Activated T-cell treated with anti-CD3 and anti-CD28 coated beads, Interleukin-2, amount 50 U/mL, for 4 hours (primary cell): ENCODE results near the gene FBXL7. TPM values are rescaled to one million over a fixed set of nuclear protein-coding genes. Genes with fewer than 3 reads are reported as not detected.

Source experiments
- ATAC-seq, 2 donors: fragments of 200-7000 bp; cut with Tn5 transposase; one replicate each; pipeline ENCODE4 v1.10.0; 2021
- DNase-seq: peaks from one replicate; pipeline ENCODE4 v3.0.0-alpha.2; 2020
- H3K27me3 Mint-ChIP-seq: one replicate; pipeline ENCODE4 v1.8.0; 2021; ENCODE audit warnings: low read depth, mixed read lengths
- H3K36me3 Mint-ChIP-seq: one replicate; pipeline ENCODE4 v1.8.0; 2022; ENCODE audit warnings: mixed read lengths; ENCODE audit not compliant: insufficient read depth
- H3K4me1 Mint-ChIP-seq: one replicate; pipeline ENCODE4 v1.8.0; 2021; ENCODE audit warnings: low read depth, mixed read lengths
- H3K4me3 Mint-ChIP-seq: one replicate; pipeline ENCODE4 v1.8.0; 2021; ENCODE audit warnings: mild to moderate bottlenecking, moderate library complexity, mixed read lengths
- H3K9me3 Mint-ChIP-seq: one replicate; pipeline ENCODE4 v1.8.0; 2021; ENCODE audit warnings: mixed read lengths
- total RNA-seq, 3 donors: library from RNA; stranded (reverse); gene quantifications; one replicate each; pipeline ENCODE4 v1.2.1, GENCODE V29; 2021

FBXL7 gene
- total RNA-seq, 3 donors from 2014 or later = not detected

DNA sequence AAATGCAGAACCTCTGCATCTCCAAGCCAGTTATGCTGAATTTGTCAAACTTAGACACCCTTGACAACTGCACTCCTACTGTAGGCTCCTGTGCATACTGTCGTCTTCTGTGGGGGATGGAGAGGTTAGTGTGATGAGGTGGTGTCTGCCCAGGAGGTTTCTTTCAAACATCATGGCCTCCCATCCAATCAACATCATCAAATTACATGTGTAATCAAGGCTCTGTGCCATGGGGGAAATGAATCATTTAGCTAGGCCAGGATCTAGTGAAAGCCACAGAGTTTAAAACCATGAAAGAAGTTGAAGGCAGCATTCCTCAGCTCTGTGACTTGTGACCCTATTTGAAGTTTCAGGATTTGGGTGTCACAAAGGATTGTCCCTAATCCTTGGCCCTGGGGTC lies 439.0 kb downstream of the FBXL7 start:
- ATAC-seq = no peak
- Mint-ChIP-seq H3K27me3 (no peaks in the 10 kb centered on the region), H3K4me1 (no peaks in the 10 kb centered on the region), H3K4me3 (no peak overlapping the region), H3K9me3 (peaks cover 4% of the 10 kb centered on the region), H3K36me3 (no peaks in the 10 kb centered on the region)
- no peak for DNase-seq

DNA sequence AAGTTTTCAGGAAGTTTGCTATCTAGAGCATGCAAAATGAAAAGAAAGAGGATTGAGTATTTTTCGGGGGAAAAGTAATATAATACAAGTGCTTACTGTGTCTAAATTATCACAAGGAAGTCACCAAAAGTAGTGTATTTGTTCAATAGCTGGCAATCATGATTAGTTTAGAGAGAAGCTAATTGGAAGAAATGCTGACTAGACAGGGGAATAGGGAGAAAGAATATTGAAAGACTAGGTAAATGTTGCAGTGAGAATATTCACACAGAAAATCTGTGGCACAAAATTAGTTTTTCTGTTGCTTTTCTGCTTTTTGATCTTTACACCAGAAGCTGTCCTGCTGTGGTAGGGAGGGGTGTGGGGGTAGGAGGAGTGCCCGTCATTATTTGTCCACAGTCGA lies 440.9 kb downstream of the FBXL7 start:
- H3K27me3 Mint-ChIP-seq = no peaks in the 10 kb centered on the region
- DNase-seq (no peak), ATAC-seq (no peak)
- H3K9me3 Mint-ChIP-seq = peaks cover 6% of the 10 kb centered on the region
- H3K4me1 Mint-ChIP-seq = no peaks in the 10 kb centered on the region
- no peak overlapping the region for H3K4me3 Mint-ChIP-seq
- H3K36me3 Mint-ChIP-seq = no peaks in the 10 kb centered on the region

DNA sequence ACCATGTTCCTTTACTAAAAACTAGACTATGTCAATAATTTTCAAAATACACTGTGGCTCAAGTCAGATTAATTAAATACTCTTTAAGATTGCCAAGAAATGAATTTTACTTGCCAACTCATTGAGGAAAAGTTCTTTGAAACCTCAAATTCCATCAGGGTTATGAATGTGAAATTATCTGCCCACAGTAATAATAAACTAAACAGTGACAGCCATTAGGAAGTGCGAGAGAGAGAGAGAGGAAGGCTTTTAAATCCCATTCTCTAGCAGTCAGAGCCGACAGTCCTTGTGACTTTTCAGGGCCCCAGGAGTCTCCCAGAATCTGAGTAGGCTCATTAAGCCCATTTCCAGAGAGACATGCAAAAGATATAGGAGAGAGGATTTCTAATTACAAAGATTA lies 443.5 kb downstream of the FBXL7 start:
- no peak overlapping the region for H3K4me3 Mint-ChIP-seq
- DNase-seq (no peak), ATAC-seq (no peak)
- H3K27me3 Mint-ChIP-seq = no peaks in the 10 kb centered on the region
- H3K4me1 Mint-ChIP-seq = no peaks in the 10 kb centered on the region
- H3K36me3 Mint-ChIP-seq = no peaks in the 10 kb centered on the region
- H3K9me3 Mint-ChIP-seq = peaks cover 3% of the 10 kb centered on the region

DNA sequence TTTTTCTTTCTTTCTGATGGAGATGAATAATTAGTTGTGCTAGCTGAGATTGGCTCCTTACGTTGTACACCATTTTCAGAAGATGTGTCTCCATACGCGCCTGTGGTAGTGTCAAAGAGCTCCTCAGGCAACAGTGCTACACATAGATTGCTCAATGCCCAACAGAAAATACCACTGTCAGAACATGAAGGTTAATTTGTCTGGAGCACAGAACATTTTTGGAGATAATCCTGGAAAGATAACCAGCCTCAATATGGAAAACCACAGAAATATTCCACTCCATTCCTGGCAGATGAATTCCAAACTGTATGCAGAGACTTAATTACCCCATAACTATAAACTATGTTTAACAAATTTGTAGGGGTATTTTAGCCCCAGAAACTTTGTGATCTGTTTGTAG lies 446.0 kb downstream of the FBXL7 start:
- ATAC-seq (no peak), DNase-seq (no peak)
- Mint-ChIP-seq H3K4me1 (no peaks in the 10 kb centered on the region), H3K4me3 (no peak overlapping the region), H3K36me3 (no peaks in the 10 kb centered on the region), H3K27me3 (no peaks in the 10 kb centered on the region), H3K9me3 (peaks cover 7% of the 10 kb centered on the region)

DNA sequence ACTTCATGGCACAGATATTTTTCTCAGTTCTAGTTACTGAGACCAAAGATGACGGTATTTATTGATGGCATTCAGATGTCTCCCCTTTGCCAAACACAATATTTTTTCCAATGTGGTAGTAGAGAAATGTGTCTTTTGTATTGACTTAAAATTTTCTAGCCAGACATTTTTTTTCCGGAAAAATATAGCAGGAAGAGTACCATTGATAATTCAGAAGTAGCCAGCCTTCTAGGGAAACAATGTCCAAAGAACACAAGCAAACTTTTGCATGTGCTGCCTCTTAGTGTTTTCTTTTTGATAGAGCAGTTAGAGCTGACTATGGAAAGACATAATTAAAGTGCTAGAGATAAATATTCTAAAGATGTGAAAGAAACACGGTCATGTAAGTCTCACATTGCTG lies 448.2 kb downstream of the FBXL7 start:
- H3K4me3 Mint-ChIP-seq = no peak overlapping the region
- ATAC-seq (no peak), DNase-seq (no peak)
- peaks cover 7% of the 10 kb centered on the region for H3K9me3 Mint-ChIP-seq
- no peaks in the 10 kb centered on the region for H3K27me3 Mint-ChIP-seq
- no peaks in the 10 kb centered on the region for H3K4me1 Mint-ChIP-seq
- H3K36me3 Mint-ChIP-seq = no peaks in the 10 kb centered on the region

DNA sequence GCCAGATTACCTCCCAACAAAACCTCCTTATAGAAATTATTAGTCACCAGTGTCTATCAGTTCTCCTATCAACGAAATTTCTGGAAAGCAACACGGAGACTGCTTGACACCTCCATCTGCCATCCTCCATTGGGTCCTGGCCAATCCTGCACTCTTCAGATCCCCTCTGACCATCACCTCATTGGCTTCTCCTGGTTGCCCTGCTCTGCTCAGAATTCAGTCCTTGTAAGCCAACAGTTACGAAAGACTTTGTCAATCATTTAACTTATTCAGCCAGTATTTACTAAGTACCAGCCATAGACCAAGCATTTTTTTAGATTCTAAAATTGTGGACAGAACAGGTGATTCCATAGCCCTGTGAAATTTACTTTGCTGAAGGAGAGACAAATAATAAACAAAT lies 451.1 kb downstream of the FBXL7 start:
- DNase-seq (no peak), ATAC-seq (no peak)
- H3K36me3 Mint-ChIP-seq = no peaks in the 10 kb centered on the region
- H3K9me3 Mint-ChIP-seq = peaks cover 4% of the 10 kb centered on the region
- no peak overlapping the region for H3K4me3 Mint-ChIP-seq
- no peaks in the 10 kb centered on the region for H3K4me1 Mint-ChIP-seq
- no peaks in the 10 kb centered on the region for H3K27me3 Mint-ChIP-seq

DNA sequence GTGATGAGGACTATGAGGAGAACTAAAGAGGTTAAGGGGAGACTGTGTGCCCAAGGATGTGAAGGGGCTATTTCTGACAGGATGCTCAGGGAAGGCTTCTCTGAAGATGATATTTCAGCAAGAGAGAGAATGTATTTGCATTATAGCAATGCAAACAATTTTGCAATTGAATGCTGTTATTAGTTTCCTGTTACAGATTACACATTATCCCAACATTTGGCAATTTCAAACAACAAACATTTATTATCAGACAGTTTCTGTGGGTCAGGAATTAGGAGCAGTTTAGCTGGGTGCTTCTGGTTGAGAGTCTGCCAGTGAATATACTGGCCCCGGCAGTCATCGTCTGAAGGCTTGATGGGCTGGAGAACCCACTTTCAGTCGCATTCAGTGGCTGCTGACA lies 451.6 kb downstream of the FBXL7 start:
- no peak for ATAC-seq
- Mint-ChIP-seq H3K27me3 (no peaks in the 10 kb centered on the region), H3K36me3 (no peaks in the 10 kb centered on the region), H3K9me3 (peaks cover 4% of the 10 kb centered on the region), H3K4me3 (no peak overlapping the region), H3K4me1 (no peaks in the 10 kb centered on the region)
- DNase-seq = no peak

DNA sequence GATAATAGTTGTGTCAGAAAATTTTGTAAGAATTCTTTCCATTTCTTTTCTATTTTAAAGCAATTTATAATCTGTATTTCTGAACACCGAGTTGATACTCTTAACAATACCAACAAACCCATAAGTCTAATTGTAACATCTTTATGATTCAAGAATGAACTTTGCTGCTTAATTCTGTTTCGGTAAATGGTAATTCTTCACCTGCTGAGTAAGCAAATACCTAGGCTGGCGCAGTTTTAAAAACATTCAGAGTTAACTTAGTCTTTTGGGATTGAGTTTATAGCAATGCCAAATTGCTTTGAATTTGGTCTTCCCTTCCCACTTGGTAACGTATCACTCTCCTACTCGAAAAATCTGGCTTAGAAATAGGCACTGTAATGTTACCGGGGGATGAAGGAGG lies 456.6 kb downstream of the FBXL7 start:
- no peaks in the 10 kb centered on the region for H3K9me3 Mint-ChIP-seq
- no peak for ATAC-seq
- DNase-seq = no peak
- H3K27me3 Mint-ChIP-seq = no peaks in the 10 kb centered on the region
- no peaks in the 10 kb centered on the region for H3K4me1 Mint-ChIP-seq
- H3K4me3 Mint-ChIP-seq = no peak overlapping the region
- no peaks in the 10 kb centered on the region for H3K36me3 Mint-ChIP-seq

DNA sequence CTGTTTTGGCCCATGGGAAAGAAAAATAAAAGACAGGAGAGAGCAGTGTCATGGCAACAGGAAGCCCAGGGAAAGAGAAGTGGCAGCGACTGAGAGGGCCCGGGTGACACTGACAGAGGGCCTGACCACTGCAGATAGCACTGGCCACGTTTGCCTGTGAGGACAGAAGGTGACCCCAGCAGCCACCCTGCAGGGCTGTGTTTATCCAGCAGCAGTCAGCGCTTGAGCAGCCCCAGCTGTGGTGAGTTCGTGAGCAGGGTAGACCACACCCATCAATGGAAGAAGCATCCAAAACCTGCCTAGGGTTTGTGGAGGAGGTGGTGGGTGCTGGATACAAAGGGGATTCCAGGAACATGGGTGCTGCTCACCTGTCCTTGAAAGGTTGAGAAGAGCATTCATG lies 457.1 kb downstream of the FBXL7 start:
- no peaks in the 10 kb centered on the region for H3K27me3 Mint-ChIP-seq
- DNase-seq = no peak
- no peaks in the 10 kb centered on the region for H3K9me3 Mint-ChIP-seq
- no peak overlapping the region for H3K4me3 Mint-ChIP-seq
- ATAC-seq = no peak
- no peaks in the 10 kb centered on the region for H3K4me1 Mint-ChIP-seq
- H3K36me3 Mint-ChIP-seq = no peaks in the 10 kb centered on the region

DNA sequence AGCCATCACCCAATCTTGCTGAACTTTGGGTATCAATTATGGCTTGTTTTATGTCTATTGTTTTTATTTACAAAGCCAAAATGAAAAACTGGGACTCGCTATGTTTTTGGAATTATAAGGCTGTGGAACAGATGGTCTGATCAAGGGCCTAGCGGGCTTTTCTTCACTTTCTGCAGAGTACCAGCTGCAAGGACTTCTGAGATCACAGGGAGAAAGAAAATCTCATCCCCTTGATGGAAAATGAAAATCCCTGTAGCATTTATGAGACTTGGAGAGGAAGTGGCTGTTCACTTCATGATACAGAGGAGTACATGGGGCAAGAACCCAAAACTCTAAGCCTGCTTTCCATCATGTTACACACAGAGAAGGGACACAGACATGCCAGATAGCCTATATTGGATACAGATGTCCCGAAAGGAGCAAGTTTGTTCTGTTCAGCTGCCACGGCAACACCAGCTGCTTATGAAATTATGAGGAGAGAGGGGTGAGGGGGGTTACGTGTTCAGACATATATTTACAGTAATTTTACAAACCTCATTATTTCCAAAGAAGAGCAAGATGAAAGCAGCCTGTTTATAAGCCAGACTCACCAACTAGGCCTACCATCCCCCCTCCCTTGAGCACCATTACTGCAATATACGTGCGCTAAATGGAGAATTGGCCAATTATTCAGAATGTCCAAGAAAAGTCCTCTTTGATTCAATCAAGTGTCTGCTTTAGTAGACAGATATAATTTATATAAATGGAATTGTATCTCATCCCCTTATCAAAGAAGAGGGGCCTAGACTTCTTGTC lies 459.6 kb downstream of the FBXL7 start:
- H3K4me1 Mint-ChIP-seq = no peaks in the 10 kb centered on the region
- H3K27me3 Mint-ChIP-seq = no peaks in the 10 kb centered on the region
- H3K4me3 Mint-ChIP-seq = no peak overlapping the region
- no peaks in the 10 kb centered on the region for H3K36me3 Mint-ChIP-seq
- DNase-seq (no peak), ATAC-seq (no peak)
- no peaks in the 10 kb centered on the region for H3K9me3 Mint-ChIP-seq

DNA sequence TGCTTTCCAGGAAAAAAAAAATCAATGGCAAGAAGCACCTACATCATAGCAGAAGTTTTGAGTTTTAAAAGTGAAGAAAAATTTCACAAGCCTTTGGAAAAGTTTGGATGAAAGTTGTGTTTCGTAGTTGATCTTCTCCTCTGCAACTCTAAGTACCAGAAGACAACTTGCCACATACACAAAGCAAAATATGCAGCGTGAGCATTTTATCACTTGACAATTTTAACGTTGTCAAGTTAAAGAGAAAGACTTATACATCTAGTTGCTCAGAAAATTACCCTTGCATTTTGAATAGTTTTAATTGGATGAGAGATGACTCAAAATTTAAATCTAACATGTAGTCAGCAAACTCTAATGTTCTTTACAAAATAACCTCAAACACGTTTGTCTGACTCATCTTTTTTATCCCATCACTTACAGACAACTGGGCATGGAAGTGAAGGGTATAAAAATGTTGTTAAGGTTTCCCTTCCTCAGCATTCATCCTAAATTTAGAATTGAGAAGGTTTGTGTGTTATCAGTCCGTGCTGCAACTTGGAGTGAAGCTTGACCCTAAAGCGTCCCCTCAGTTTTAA lies 466.2 kb downstream of the FBXL7 start:
- no peaks in the 10 kb centered on the region for H3K36me3 Mint-ChIP-seq
- DNase-seq (no peak), ATAC-seq (no peak)
- H3K4me3 Mint-ChIP-seq = no peak overlapping the region
- H3K4me1 Mint-ChIP-seq = no peaks in the 10 kb centered on the region
- peaks cover 4% of the 10 kb centered on the region for H3K9me3 Mint-ChIP-seq
- peaks cover 2% of the 10 kb centered on the region for H3K27me3 Mint-ChIP-seq

DNA sequence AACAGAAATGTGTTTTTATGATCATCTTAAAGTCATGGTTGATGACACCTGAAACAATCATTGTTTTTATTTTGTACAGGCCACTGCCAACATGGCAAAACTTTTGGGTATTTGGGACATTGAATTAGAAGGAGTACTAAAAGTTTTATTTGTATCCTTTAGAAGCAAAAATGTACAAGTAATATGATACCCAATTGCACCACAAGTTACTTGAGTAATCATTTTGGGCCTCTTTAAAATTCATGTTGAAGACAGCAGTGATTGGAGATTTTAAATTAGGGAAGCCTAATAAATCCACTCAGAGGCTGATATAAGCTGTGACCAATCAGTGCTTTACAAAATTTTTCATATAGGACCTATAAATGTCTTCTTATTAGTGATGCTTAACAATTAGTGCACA lies 466.7 kb downstream of the FBXL7 start:
- H3K4me1 Mint-ChIP-seq = no peaks in the 10 kb centered on the region
- ATAC-seq = no peak
- peaks cover 2% of the 10 kb centered on the region for H3K27me3 Mint-ChIP-seq
- peaks cover 4% of the 10 kb centered on the region for H3K9me3 Mint-ChIP-seq
- DNase-seq = no peak
- H3K36me3 Mint-ChIP-seq = no peaks in the 10 kb centered on the region
- no peak overlapping the region for H3K4me3 Mint-ChIP-seq

DNA sequence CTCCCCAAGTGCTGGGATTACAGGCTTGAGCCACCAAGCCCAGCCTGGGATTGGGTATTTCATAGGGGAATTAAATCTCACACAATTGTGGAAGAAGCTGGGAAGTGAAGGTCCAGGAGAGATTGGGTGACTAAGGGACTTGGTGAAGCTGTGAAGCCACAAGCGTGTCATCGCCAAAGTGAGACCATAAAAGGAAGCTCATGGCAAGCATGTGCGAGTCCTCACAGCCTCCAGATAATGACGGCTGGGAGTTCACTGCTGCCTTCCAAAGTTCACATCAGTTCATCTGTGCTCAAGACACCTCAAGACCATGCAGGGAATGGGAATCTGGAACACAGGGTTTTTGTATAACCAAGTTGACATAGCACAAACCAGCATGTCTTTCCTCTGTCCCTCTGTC lies 469.0 kb downstream of the FBXL7 start:
- ATAC-seq = no peak
- Mint-ChIP-seq H3K36me3 (no peaks in the 10 kb centered on the region), H3K4me1 (no peaks in the 10 kb centered on the region), H3K4me3 (no peak overlapping the region), H3K9me3 (peaks cover 9% of the 10 kb centered on the region), H3K27me3 (peaks cover 2% of the 10 kb centered on the region)
- DNase-seq = no peak

DNA sequence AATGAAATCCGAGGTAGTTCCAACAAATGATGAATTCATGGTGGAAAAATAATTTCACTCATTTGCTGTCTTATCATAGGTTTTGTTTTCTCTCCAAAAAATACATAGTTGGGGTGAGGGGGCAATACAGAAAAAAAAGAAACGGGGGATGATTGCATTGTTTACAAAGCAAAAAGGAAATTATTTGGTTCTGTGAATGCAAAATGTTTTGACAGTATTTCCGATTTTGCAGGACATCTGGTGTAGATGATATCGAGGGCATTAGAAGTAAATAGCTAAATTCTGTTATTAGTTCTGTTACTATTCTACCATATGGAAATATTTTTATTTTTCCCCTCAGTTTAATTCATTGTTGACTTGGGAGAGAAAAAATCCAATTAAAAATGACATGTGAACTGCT lies 477.9 kb downstream of the FBXL7 start:
- Mint-ChIP-seq H3K9me3 (peaks cover 17% of the 10 kb centered on the region), H3K4me3 (no peak overlapping the region), H3K27me3 (no peaks in the 10 kb centered on the region), H3K4me1 (no peaks in the 10 kb centered on the region), H3K36me3 (no peaks in the 10 kb centered on the region)
- no peak for ATAC-seq
- DNase-seq = no peak

DNA sequence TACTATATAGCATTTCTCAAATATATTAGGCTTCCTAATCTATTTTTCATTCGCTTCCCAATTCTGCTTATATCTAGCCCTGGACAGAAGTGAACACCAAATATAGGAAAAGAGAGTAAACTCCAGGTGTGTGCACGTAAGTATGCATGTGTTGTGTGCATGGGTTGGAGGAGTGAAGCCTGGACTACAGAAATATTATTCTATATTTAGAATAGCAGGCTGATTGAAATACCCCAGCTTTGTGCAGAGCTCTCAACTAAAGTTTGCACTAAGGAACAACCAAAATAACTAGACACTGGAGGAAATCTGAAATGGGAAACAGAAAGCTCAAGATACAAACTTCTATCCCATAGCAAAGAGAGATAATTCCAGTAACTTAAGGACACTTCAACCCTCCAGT lies 480.9 kb downstream of the FBXL7 start:
- H3K36me3 Mint-ChIP-seq = no peaks in the 10 kb centered on the region

More for the DNA sequence above, 480.9 kb downstream of the FBXL7 start:
- DNase-seq (no peak), ATAC-seq (no peak)
- Mint-ChIP-seq H3K9me3 (peaks cover 4% of the 10 kb centered on the region), H3K4me3 (no peak overlapping the region), H3K27me3 (no peaks in the 10 kb centered on the region), H3K4me1 (no peaks in the 10 kb centered on the region)
